ENCODE results near the gene TTLL9.

TTLL9 gene

DNA sequence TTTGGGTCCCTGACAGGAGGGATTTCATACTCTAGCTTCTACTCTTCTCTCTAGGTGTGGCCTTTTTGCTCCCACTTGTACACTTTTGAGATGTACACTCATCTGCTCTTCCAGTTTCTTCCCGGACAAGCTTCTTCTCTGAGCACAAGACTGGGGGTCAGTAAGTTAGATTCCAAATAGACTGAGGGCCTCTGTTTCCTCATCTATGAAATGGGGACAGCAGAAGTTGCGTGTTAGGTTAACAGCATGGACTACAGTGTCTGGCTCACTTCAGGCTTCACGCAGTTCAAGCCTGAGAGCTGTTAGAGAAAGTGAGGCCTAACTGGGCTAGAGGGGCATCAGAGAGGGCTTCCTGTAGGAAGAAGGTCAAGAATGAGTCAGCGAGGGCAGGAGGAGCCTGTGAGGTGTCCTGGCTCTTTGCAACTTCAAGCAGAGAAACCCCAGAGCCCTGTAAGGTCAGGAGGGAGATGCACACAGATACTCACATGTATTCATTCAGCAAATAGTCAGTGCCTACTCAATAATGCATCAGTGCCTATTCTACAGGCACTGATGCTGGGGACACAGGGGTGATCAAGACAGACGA, 118.1 kb downstream of the TTLL9 start:
- DNase-seq: no peak

GRCh38 chr20:31989030-31989645, 118.7 kb downstream of the TTLL9 start:
- DNase-seq: no peak

DNA sequence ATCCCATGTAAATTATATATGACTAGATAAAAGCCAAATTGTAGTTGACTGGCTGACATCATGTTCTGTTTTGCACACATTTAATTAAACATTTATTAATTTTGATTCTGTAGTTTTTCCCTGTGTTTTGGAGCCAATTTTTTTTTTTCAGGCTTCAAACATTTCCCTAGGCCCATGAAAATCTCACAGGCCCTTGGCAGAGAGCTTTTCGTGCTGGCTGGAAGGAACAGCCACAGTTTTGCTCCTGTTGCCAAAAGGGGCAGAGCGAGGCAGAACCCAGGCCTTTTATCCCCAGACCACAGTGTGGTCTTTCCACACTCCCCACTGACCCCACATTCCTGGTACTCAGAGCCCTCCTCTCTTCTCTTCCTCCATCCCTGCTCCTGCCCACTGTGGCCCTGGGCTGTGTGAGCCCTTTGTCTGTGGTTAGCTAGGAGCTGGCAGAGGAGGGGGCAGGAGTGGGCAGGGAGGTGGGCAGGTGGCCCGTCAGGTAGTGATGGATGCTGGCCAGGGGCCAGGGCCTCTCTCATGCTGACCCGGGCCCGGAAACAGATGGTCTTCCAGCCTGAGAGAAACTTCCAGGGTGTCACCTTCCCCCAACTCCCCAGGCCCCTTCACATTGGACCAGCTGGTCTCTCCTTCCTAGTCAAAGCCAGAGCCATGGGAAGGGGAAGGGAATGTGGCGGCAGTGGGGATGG, 120.4 kb downstream of the TTLL9 start:
- DNase-seq: no peak

DNA sequence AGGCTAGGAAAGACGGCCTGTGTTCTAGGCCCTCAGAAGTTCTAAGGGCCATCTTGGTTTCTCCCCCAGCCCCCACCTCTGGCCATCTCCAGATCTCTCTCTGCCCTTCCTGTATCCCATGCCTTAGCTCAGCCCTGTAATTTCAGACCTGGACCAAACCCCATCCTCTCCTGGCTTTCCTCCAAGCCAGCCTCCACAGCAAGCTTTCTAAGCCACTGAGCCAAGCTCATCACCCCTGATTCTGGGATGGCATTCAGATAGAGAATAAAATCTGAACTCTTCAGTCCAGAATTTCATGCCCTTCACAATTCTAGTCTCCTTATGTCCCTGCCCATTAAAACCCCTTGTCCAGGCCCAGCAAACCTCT, 120.9 kb downstream of the TTLL9 start:
- DNase-seq: no peak

DNA sequence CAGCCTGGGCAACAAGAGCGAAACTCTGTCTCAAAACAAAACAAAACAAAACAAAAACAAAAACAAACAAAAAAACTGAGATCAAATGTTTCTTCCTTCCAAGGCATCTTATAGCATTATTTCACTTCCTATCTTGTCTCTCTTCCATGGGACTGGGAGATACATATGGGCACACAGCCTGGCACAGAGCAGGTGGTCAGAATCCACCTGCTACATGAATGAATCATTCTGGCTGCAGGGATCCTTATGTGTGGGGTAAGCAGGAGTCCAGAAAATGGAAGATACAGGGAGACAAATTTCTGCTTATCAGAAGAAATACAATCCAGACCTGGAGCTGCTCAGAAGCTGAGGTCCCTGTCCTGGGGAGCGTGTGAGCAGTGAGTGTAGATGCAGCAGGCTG, 121.7 kb downstream of the TTLL9 start:
- no peak for DNase-seq
